Activated T-helper 1 cell treated with anti-CD3 and anti-CD28 coated beads, Interleukin-2, amount 50 U/mL, for 16 hours (primary cell): ENCODE results near the gene CXorf51B.
"Not testable (repeated sequence)": the region's sequence is repeated elsewhere in the genome, so short reads cannot be mapped to it uniquely, and the experiment has no call there.

Experiments used
- DNase-seq, 2 donors: peaks; one replicate each; pipeline ENCODE4 v3.0.0-alpha.2; 2020; ENCODE audit warnings: low read depth in 1 of 2, low spot score in 1 of 2

The CXorf51B gene

GRCh38 chrX:146809471-146809870 lies at the start of gene CXorf51B:
CXorf51B (plus strand) TSS chrX:146809771; CDS start chrX:146809792, 21 bp downstream.
- not testable (repeated sequence) for DNase-seq

GRCh38 chrX:146814644-146815043 lies 5.1 kb downstream of the CXorf51B start, which contains the start of gene CXorf51A:
CXorf51A (minus strand) TSS chrX:146814744; CDS start chrX:146814723, 21 bp downstream.
- DNase-seq, result not testable (repeated sequence)

- no peak for DNase-seq
Measured at GRCh38 chrX:146831994-146832393, 22.4 kb downstream of the CXorf51B start.

- no peak for DNase-seq
Measured at GRCh38 chrX:146854281-146854680, 44.7 kb downstream of the CXorf51B start.
